GM06990 (cell line): ENCODE measurements around the gene NSL1.
"Not testable (repeated sequence)": the region's sequence is repeated elsewhere in the genome, so short reads cannot be mapped to it uniquely, and the experiment has no call there.

ENCODE experiments used
- DNase-seq: peaks from one replicate; pipeline ENCODE4 v3.0.0-alpha.2; 2011; ENCODE audit not compliant: insufficient read length; ENCODE audit errors: extremely low read depth
- H3K27me3 ChIP-seq: replicated peaks from 2 replicates; pipeline ENCODE4 v1.6.0; 2011; ENCODE audit warnings: low read length; ENCODE audit not compliant: control insufficient read depth, insufficient read depth
- H3K36me3 ChIP-seq: 2 replicates; pipeline ENCODE4 v1.5.1; 2011; ENCODE audit warnings: low read length; ENCODE audit not compliant: control insufficient read depth, insufficient read depth
- H3K4me3 ChIP-seq: replicated peaks from 2 replicates; pipeline ENCODE4 v1.5.1; 2011; ENCODE audit warnings: low read depth, mild to moderate bottlenecking, control low read depth, low read length
- CTCF ChIP-seq: IDR thresholded peaks from 2 replicates; pipeline ENCODE4 v1.5.1; 2011; ENCODE audit warnings: low read length, control low read depth, mild to moderate bottlenecking, inconsistent platforms; ENCODE audit not compliant: insufficient read depth, poor library complexity, severe bottlenecking

Gene NSL1

GRCh38 chr1:212727386-212728181 lies 64.0 kb downstream of the NSL1 start:
- Histone ChIP-seq H3K36me3 (no peaks in the 10 kb centered on the region; the same call in 1 of the 2 replicates), H3K27me3 (no peaks in the 10 kb centered on the region), H3K4me3 (no peak overlapping the region)
- TF ChIP-seq CTCF = no peak
- DNase-seq = no peak

- H3K4me3 ChIP-seq, DNase-seq, H3K36me3 ChIP-seq, H3K27me3 ChIP-seq: not testable (repeated sequence)
Measured at GRCh38 chr1:212724679-212725078, 66.9 kb downstream of the NSL1 start.

GRCh38 chr1:212722270-212722957 lies 69.2 kb downstream of the NSL1 start:
- H3K4me3 ChIP-seq = no peak overlapping the region
- no peaks in the 10 kb centered on the region for H3K27me3 ChIP-seq
- no peaks in the 10 kb centered on the region; the same call in 1 of the 2 replicates for H3K36me3 ChIP-seq
- DNase-seq = no peak
- TF ChIP-seq CTCF = no peak

GRCh38 chr1:212721388-212722247 lies 70.0 kb downstream of the NSL1 start:
- no peak for TF ChIP-seq CTCF
- H3K27me3 ChIP-seq = no peaks in the 10 kb centered on the region
- no peaks in the 10 kb centered on the region; the same call in 1 of the 2 replicates for H3K36me3 ChIP-seq
- DNase-seq = no peak
- H3K4me3 ChIP-seq = no peak overlapping the region

GRCh38 chr1:212719633-212720032 lies 71.9 kb downstream of the NSL1 start:
- DNase-seq = no peak
- no peaks in the 10 kb centered on the region for H3K36me3 ChIP-seq
- H3K27me3 ChIP-seq = no peaks in the 10 kb centered on the region
- no peak for TF ChIP-seq CTCF
- H3K4me3 ChIP-seq = no peak overlapping the region
